CD4-positive, alpha-beta T cell treated with Interleukin-21 for 1 hour (primary cell): ENCODE measurements around the gene SMCO2.

Experiments used
- DNase-seq: peaks from one replicate; pipeline ENCODE4 v3.0.0-alpha.2; 2020

The SMCO2 gene

DNA sequence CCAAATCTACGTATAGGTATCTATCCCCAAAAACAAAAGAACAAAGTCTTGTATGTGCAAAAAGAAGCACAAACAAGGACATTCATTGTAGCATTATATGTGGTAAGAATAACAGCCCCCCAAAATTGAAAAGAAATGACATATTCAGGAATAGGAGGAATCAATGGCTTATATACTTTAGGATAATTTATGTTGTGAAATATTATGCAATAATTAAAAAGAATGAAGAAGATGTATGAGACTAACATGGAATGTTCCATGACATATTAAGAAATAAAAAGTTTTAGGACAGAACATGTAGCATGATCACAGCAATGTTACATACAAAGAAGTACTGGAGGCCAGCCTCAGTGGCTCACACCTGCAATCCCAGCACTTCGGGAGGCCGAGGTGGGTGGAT lies 9.1 kb downstream of the SMCO2 start:
- no peak for DNase-seq

DNA sequence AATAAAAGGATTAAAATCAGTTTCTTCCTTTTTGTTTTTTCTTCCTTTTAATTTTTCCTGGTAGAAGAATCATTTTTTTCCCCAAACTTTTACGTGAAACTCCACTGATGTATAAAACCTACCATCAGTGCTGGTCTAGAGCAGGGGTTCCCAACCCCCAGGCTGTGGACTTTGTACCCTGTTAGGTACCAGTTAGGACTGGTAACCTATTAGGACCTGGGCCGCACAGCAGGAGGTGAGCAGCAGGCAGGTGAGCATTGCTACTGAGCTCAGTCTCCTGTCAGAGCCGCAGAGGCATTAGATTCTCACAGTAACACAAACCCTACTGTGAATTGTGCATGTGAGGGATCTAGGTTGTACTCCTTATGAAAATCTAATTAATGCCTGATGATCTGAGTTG lies 10.1 kb downstream of the SMCO2 start:
- no peak for DNase-seq

DNA sequence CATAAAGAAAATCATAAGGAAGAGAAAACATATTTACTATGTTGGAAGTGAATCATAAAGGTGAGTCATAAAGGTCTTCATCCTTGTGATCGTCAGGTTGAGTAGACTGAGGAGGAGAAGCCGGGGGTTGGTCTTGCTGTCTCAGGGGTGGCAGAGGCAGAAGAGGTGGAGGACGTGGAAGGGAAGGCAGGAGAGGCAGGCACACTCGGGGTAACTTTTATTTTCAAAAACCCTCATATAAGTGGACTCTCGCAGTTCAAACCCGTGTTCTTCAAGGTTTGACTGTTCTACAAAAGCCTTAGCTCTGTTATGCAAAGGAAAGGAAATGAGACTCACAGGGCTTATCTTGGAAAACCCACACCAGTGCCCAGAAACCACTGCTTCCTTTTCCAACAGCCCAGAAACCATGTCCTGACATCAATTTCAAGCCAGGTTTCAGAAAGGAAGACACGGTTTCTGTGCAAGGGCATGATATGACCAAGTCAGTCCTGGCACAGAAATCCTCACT lies 14.0 kb downstream of the SMCO2 start:
- DNase-seq, result no peak

DNA sequence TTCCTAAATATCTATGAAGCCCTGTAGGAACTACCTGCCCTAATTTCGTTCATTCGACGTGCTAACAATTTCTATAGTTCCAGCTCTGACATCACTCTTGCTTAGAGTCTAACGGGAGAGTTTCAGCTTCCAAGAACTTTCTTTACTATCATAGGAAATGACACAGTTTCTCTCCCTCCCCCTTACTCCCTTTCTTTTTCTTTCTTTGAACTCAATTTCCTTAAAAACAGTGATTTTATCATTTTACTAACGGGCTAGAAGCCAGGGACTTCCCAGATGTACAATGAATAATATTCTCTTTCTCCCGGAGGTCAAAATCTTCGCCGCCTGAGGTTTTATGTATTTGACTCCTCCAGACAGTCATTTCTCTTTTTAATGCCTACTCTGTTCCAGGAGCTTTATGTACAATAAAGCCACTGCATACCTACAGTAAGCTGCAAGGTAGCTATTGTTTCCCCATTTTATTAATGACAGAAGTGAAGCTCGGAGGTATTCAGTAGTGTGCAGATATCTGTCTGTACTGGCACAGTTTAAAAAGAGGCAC lies 15.7 kb downstream of the SMCO2 start:
- DNase-seq, result no peak

DNA sequence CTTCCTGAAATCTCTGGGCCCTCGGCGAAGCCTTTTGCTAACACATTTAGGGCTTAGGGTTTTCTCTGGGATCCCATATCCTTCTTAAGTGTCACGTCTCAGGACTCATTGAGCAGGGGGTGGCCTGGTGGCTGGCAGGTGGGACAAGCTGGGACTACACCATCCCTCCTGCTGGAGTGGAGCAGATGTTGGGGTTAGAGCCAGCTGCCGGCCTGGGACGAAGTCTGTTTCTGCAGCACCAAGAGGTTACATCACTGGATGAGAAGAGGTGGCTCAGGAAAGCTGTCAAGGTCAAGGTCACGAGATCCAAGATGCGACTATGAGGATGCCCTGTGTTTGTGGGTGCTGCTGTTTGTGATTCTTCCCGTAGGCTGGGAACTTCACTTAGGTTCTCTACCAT lies 16.3 kb downstream of the SMCO2 start:
- no peak for DNase-seq

DNA sequence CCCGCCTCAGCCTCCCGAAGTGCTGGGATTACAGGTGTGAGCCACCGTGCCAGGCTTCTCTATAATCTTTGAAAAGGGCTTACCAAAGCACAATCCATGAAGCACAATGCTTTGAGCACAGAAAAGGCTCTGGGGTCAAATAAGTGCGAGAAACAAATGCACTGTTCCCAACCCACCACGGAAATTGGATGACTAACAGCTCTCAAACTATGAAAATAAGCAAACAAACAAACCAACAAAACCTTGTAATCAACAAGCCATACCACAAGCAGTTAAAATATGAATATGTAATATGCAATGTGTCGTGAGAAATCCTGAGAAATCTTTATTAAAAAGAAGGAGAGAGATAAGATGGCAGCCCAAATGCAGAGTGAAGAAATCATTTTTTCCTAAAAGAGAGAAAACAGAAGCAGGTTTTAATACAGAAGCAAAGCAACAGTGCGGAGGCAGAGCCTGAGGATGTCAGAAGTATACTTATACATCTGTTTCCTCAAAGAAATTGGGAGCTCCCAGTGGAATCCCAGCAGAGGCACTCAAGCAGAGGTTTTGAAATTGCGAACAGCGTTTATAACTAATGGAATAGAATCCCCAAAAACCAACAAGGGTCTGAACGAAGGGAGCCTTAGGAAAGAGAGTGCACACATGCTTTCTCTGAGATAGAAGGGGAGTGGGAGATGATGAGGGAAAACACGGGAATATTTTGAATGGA lies 17.1 kb downstream of the SMCO2 start:
- no peak for DNase-seq

DNA sequence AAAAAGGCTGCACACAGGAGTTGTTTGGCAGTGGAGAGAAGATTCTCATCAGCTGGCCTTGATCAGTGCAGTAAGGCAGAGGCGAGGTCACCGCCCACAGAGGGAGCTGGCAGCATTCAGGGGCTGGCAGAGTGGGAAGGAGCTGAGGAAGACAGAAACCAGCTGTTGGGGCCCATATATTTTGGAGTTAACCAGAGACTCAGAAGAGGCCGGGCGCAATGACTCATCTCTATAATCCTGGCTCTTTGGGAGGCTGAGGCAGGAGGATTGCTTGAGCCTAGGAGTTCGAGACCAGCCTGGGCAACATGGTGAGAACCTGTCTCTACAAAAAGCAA lies 17.7 kb downstream of the SMCO2 start:
- no peak for DNase-seq

DNA sequence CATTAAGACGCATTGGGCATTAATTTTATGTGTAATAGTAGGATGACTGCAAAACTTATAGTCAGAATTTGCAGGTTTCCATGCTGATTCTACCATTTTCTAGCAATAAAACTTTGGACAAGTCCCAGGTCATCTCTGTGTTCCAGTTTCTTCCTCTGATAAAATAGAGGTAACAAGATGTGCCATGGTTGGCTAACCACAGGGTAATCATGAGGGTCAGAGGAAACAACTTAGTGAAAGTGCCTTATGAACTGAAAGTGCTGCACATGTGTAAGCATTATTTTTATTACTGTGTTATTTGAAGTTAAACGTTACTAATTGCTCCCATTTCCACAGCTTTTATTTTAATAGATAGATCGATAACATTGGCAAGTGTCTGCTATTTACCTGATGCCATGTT lies 21.1 kb downstream of the SMCO2 start:
- no peak for DNase-seq

DNA sequence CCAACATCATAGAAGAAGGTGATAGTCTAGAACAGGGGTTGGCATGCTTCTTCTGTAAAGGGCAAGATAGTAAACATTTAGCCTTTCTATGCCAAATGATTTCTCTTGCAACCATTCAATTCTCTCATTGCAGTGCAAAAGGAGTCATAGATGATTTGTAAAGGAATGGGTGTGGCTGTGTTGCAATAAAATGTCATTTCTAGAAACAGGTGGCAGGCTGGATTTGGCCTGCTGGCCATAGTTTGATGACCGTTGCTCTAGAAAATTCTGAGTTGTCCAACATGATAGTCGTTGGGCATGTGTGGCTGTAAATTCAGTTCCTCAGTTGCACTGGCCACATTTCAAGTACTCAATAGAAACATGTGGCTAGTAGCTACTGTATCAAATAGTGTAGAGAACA lies 21.7 kb downstream of the SMCO2 start:
- DNase-seq, result no peak

DNA sequence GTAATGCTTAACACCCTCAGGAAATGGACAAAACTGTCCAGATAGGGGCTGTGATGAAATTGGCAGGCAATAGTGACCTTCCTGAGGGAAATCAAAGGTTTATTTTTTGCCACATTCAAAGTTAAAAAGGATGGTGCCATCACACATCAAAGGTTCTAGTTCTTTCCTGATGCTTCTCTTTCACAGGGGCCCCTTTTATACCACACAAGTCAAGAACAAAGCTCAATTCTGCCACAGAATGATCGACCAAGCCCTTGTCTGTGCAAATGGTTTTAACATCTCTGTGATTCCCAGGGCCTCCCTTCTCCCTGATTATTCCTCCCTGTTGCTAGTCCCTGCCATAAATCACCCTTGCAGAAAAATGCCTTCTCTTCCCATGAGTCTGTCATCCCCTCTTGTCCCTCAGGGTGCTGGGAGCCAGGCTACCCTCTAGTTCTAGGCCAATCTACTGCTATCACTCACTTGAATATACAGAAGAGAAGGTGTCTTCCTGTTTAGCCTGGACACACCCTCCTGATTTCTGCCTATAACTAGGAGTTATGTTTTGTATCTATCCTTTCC lies 22.7 kb downstream of the SMCO2 start:
- DNase-seq, result no peak

DNA sequence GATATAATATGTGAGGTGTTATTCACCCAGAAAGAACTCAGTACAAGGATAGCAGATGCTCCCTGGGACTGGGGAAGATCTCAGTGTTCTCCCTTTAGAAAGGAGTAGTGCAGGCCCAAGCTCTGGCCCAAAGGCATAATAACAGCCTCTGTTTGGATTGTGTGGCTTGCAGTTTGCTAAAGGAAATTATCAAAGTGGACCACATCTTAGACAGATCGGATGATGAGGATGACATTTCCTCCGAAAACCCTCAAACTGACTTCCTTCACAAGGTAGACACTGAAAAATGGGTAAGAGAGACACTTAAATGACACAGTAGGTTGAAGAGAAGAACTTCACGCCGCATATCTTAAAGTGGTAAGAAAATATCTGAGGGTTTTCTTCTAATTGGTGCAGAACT lies 26.1 kb downstream of the SMCO2 start:
- no peak for DNase-seq

DNA sequence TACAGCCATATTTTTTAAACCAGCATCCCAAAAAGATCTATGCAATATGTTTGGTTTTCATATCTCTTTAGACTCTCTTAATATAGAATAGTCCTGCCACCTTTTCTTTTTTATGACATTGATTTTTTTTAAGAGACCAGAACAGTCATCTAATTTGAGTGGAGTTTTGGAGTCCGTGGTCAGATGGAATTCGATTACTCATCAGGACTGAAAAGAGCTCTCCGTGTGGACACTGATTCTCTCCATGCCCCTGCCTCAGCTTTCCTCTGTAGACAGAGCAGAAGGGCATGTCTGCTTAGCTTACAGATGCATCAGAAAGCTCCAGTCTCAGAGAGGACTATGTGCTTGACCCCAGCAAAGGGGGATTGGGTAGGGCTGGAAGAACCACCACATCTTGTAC lies 27.8 kb downstream of the SMCO2 start:
- DNase-seq, result no peak

DNA sequence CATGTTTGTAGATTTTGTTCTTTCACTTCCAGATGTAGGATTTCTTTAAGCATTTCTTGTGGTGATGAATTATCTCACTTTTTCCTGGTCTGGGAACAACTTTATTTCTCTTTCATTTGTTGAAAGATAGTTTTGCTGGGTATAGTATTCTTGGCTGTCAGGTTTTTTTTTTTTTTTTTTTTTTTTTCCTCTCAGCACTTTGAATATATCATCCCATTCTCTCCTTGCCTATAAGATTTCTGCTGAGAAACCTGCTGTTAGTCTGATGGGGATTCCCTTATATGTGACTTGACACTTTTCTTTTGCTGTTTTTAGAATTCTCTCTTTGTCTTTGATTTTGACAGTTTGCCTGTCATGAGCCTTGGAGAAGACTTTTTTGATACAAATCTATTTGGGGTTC lies 30.5 kb downstream of the SMCO2 start:
- no peak for DNase-seq

DNA sequence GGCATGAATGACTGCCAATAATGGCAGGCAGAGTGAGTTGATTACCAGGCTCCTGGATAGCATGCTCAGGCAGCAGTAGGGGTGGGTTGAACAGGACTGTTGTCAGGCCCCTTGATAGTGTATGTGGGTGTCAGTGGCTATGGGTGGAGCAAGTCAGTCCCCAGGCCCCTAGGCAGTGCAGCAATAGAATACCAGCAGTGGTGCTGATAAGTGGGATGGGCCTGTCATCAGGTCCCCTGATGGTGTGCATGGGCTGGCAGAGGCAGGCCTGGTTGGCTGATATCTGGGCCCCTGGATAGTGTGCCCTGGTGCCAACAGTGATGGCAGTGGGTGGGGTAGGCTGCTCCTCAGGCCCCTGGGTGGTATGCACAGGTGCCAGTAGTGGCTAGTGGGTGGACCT lies 32.4 kb downstream of the SMCO2 start:
- no peak for DNase-seq

DNA sequence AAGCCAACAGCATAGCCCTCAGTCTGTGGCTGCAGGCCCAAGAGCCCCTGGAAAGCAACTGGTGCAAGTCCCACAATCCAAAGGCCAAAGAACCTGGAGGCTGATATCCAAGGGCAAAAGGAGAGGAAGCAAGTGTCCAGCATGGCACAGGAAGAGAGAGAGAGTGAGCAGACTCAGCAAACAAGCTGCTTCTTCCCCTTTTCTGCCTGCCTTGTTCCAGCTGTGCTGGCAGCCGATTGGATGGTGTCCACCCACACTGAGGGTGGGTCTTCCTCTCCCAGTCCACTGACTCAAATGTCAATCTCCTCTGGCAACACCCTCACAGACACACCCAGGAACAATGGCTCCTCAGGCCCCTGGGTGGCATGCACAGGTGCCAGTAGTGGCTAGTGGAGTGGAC lies 33.5 kb downstream of the SMCO2 start:
- DNase-seq, result no peak

DNA sequence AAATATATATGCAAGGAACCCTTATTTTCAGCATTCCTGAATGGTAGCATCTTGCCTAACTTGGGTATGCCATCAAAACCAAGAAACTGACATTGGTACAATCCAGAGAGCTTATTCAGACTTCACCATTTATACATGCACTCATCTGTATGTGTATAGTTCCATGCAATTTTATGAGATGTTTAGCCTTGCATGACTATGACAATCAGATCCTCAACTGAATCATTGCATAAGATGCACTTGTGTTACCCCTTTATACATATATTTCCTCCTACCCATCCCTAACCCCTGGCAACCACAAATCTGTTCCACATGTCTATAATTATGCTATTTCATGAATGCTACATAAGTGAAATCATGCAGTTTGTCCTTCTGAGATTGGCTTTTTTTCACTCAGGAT lies 40.4 kb downstream of the SMCO2 start:
- DNase-seq, result no peak

DNA sequence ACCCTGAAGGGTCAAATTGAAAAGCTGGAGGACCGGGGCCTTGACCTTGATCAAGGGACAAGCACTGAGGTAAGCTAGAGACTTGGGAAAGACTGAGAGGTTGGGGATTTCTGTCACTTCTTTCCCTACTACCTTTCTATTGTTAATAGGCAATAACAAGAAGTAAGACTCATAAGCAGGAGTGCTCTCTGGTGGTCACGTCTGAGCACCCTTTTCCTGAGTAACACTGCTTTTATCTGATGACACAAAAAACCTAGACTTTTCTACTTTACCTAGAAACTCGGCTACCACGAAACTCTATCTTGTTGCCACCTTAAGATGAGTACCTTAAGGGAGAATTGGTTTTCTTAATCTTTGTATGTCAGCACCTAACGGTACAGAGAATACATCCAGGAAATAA lies 41.9 kb downstream of the SMCO2 start:
- no peak for DNase-seq

DNA sequence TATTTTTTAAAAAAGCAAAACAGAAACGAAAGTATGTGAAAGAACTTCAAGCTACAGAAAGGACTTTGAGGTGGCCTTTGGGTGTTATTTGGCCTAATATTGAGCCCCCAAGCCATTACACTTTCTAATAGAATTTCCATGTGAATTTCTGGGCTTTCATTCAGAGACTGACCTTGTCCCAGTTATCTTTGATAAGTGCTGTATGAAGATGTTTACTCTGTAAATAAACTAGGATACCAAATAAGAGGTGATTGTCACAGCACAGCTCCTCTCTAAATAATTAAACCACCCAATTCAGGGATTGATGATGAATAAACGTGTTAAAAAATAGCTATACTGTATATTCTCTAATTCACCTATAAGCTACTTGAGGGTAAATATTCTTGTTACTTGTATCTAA lies 44.7 kb downstream of the SMCO2 start:
- no peak for DNase-seq

DNA sequence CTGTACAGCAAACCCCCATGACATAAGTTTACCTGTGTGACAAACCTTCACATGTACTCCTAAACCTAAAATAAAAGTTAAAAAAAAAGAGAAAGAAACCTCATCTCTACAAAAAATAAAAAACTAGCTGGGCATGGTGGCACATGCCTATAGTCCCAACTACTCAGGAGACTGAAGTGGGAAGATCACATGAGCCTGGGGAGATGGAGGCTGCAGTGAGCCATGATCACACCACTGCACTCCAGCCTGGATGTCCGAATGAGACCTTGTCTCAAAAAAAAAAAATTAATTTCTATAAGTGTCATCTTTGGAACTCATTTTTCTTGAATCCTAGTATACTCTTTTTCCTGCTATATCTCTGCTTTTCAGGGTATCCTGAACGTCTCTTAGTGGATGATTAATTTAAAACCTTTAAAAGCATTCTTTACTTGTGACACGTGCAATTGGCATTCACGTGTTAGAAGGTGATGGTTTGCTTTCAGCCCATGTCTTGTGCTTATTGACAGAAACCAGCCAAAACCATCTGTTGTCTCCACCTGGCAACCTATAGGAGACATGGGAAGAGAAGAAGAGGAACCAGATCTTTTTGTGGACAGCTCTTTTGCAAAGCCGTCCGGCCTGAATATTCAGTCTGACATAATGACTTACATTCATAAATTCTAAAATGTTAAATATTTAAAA lies 46.9 kb downstream of the SMCO2 start:
- no peak for DNase-seq

DNA sequence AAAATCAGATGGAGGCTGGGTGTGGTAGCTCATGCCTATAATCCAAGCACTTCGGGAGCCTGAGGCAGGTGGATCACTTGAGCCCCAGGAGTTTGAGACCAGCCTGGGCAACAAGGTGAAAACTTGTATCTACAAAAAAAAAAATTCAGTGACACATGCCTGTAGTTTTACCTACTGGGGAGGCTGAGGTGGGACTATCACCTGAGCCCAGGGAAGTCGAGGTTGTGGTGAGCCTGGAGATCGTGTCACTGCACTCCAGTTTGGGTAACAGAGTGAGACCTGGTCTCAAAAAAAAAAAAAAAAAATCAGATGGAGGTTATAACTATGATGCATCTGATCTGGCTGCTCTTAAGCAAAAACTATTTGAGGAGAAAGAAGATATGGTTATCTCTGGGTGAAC lies 50.9 kb downstream of the SMCO2 start:
- no peak for DNase-seq

DNA sequence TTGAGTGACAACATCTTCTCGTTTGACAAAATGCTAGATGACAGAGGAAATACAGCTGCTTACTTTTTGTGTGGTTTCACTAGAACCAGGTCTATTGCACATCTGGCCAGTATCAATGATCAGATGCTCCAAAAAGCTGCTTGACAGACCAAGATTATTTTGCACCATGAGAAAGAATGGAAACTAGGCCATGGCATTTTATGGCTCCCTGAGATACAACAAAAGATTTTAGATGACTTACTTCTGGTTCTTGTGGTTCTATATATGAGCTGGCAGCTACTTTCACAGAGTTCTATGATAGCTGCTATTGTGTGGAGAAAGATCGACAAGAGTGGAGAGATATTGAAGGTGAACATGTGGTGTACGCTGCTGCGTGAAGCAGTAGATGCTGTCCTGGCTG lies 51.6 kb downstream of the SMCO2 start:
- DNase-seq, result no peak

DNA sequence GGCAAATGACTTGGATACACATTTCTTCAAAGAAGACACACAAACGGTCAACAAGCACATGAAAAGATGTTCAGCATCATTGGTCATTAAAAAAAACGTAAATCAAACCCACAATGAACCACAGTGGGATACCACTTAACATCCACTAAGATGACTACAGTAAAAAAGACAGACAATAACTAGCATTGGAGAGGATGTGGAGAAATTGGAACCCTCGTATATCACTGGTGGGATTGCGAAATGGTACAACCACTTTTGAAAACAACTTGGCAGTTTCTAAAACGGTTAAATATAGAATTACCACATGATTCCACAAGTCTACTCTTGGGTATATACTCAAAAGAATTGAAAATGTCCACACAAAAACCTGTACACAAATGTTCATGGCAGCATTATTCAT lies 52.2 kb downstream of the SMCO2 start:
- DNase-seq, result no peak

DNA sequence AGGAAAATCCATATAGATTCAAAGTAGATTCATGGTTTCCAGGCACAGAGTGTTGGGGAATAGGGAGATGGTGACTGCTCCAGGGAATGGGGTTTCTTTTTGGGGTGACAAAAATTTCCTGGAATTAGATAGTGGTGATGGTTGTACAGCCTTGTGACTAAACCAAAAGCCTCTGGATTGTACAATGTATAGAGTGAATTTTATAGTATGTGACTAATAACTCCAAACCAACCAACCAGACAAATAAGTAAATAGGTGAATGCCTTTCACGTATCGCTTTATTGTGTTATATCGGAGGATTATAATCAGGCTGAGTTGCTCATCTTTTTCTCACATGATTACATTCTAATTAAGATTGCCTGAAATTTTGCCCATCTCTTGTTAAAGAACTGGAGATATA lies 52.8 kb downstream of the SMCO2 start:
- DNase-seq, result no peak

DNA sequence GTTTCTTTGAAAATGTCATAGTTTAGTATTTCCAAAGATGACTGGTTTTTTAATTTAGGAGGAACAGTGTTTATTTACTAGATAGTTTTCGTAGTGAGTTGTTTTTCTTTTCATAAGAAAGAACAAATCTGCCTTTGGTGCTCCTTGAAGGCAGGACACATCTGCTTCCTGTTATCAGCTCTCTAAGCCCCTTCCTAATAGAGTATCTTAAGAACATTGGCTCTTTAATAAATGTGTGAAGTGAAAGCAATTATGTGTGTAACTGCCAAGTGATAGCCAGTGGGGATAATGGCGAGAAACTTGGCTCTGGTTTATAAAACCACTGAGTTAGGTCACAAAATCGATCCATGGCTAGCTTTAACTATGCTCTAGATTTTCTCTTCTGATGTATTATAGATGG lies 54.0 kb downstream of the SMCO2 start:
- no peak for DNase-seq
